Measurements from ENCODE around the gene MTFR1L. TPM values are rescaled to one million over a fixed set of nuclear protein-coding genes. Genes with fewer than 3 reads are reported as not detected.
A peak's percentile ranks its signal among the peaks of the same experiment; 100 is the strongest.

MTFR1L gene
- total RNA-seq, 5 donors from 2014 or later (not counting 1 experiment from before 2014, with no cell fraction given) = 39.6 to 48.1 (median 41.6) TPM

DNA sequence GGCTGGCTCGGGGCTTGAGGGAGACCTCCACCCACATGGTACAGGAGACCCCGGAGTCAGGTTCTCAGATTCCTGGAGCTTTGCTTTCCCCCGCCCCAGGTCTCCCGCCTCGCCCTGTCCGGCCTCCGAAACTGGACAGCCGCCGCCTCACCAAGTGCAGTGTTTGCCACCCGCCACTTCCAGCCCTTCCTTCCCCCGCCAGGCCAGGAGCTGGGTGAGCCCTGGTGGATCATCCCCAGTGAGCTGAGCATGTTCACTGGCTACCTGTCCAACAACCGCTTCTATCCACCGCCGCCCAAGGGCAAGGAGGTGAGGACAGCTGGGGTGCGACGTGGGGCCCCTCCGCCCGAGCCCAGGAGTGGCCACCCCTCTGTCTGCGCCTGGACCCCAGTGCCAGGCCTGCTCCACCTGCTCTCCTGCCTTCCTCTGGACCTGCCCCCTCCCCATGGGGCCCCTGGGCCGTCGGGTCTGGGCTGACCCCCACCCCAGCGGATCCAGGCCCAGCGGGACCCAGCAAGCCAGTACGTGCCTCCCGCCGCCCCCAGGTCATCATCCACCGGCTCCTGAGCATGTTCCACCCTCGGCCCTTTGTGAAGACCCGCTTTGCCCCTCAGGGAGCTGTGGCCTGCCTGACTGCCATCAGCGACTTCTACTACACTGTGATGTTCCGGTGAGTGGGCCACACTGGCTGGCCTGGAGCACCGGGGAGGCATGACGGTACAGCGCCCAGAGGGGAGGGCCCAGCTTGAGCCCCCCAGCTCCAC lies 11.1 kb upstream of the MTFR1L start:
- peaks cover 18% of the 10 kb centered on the region for H3K36me3 Mint-ChIP-seq
- H3K4me1 Mint-ChIP-seq = peaks cover 10 to 18% (median 16%) of the 10 kb centered on the region in 3 donors
- 97% methylated on average over 31 of the region's 34 CpGs for WGBS (ENCODE audit: insufficient coverage)
- H3K4me3 Mint-ChIP-seq = no peak overlapping the region
- ATAC-seq (replicated peaks in 1 of 4) (no peak), DNase-seq (no peak)
- ChIA-PET CTCF (no interaction called here), POLR2A (no interaction called here)
- Histone ChIP-seq H3K36me3 (ENCODE audit: control insufficient read depth in 2 of 2, extremely low read depth in 1 of 2, insufficient read depth in 1 of 2, low read length in 1 of 2) (peaks cover 26 to 44% of the 10 kb centered on the region in 2 donors), H3K9me3 (no peaks in the 10 kb centered on the region), H3K4me1 (ENCODE audit: control insufficient read depth in 1 of 2, extremely low read depth in 1 of 2, insufficient read depth in 2 of 2, low read length in 2 of 2) (peaks cover 0 to 12% of the 10 kb centered on the region in 2 experiments), H3K27me3 (replicated peaks in 1 of 2; ENCODE audit: control insufficient read depth in 2 of 2, extremely low read depth in 1 of 2, insufficient read depth in 2 of 2, low read length in 1 of 2) (no peaks in the 10 kb centered on the region), H3K27ac (ENCODE audit: low read length) (no peak overlapping the region), H3K4me3 (ENCODE audit: control insufficient read depth in 1 of 2, extremely low read depth in 1 of 2, low read length in 1 of 2) (no peak overlapping the region)
- H3K9me3 Mint-ChIP-seq = no peaks in the 10 kb centered on the region
- no peak overlapping the region for H3K27ac Mint-ChIP-seq
- no peaks in the 10 kb centered on the region for H3K27me3 Mint-ChIP-seq

DNA sequence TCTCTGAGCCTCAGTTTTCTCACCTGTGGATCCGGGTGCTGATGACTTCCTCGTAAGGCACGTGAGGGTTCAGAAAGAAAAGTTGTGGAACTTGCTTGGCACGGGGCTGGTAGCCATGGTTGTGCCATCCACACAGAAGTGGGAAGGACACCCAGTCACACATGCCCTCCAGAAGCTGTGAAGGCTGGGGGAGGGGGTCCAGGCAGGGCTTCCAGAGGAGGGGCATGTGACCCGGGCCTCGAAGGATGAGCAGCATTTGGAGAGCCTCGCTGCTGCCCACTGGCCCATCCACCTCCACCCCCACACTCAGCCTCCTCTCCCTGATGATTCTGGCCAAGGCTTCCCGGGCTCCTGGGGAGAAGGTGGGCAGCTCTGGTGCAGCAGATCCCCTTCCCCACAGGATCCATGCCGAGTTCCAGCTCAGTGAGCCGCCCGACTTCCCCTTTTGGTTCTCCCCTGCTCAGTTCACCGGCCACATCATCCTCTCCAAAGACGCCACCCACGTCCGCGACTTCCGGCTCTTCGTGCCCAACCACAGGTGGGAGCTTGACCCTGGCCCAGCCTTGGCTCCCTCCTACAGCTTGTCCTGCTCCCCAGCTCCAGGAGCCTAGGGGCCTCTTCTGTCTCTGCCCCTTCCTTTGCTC lies 10.3 kb upstream of the MTFR1L start:
- DNase-seq = no peak
- CTCF ChIA-PET = interaction anchor here (0.6 to 1.7 kb wide), 5 partner anchors 191 to 305 kb away, joined by 3 to 9 read pairs (median 5); no protein-coding TSS in a partner anchor
- Histone ChIP-seq H3K4me1 (ENCODE audit: control insufficient read depth in 1 of 2, extremely low read depth in 1 of 2, insufficient read depth in 2 of 2, low read length in 2 of 2) (peaks cover 0 to 8% of the 10 kb centered on the region in 2 experiments), H3K27ac (ENCODE audit: low read length) (no peak overlapping the region), H3K27me3 (replicated peaks in 1 of 2; ENCODE audit: control insufficient read depth in 2 of 2, extremely low read depth in 1 of 2, insufficient read depth in 2 of 2, low read length in 1 of 2) (no peaks in the 10 kb centered on the region), H3K36me3 (ENCODE audit: control insufficient read depth in 2 of 2, extremely low read depth in 1 of 2, insufficient read depth in 1 of 2, low read length in 1 of 2) (peaks cover 32 to 45% of the 10 kb centered on the region in 2 donors), H3K4me3 (ENCODE audit: control insufficient read depth in 1 of 2, extremely low read depth in 1 of 2, low read length in 1 of 2) (no peak overlapping the region), H3K9me3 (no peaks in the 10 kb centered on the region)
- POLR2A ChIA-PET = no interaction called here
- H3K36me3 Mint-ChIP-seq = peaks cover 18% of the 10 kb centered on the region
- H3K27ac Mint-ChIP-seq = peak overlapping the region in 1 of 2 donors; percentile 34
- H3K9me3 Mint-ChIP-seq = no peaks in the 10 kb centered on the region
- H3K4me1 Mint-ChIP-seq = peaks cover 10 to 15% (median 11%) of the 10 kb centered on the region in 3 donors
- 80% methylated on average over 13 of the region's 18 CpGs for WGBS (ENCODE audit: insufficient coverage)
- no peaks in the 10 kb centered on the region for H3K27me3 Mint-ChIP-seq
- no peak overlapping the region for H3K4me3 Mint-ChIP-seq
- ATAC-seq (replicated peaks in 1 of 4) = no peak

DNA sequence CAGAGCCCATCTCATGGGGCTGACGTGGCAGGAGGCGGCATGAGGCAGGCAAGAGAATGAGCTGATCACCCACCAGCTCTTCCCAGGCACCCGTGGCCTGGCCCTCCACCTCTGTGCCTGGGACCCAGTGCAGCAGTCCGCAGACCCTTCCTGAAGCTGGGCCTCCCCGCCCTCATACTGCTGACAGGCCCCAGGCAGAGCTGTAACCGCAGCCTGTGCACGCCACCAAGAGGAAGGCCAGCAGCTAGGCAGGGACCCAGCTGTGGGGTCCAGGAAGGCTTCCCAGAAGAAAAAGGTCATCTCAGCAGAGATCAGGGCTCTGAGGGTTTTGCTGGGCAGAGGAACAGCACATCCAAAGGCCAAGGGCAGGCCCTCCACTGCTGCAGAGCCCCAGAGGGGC lies 9.8 kb upstream of the MTFR1L start:
- Histone ChIP-seq H3K36me3 (ENCODE audit: control insufficient read depth in 2 of 2, extremely low read depth in 1 of 2, insufficient read depth in 1 of 2, low read length in 1 of 2) (peaks cover 35 to 45% of the 10 kb centered on the region in 2 donors), H3K9me3 (no peaks in the 10 kb centered on the region), H3K4me1 (ENCODE audit: control insufficient read depth in 1 of 2, extremely low read depth in 1 of 2, insufficient read depth in 2 of 2, low read length in 2 of 2) (peaks cover 0 to 8% of the 10 kb centered on the region in 2 experiments), H3K27ac (ENCODE audit: low read length) (no peak overlapping the region), H3K27me3 (replicated peaks in 1 of 2; ENCODE audit: control insufficient read depth in 2 of 2, extremely low read depth in 1 of 2, insufficient read depth in 2 of 2, low read length in 1 of 2) (no peaks in the 10 kb centered on the region), H3K4me3 (ENCODE audit: control insufficient read depth in 1 of 2, extremely low read depth in 1 of 2, low read length in 1 of 2) (no peak overlapping the region)
- H3K9me3 Mint-ChIP-seq = no peaks in the 10 kb centered on the region
- CTCF ChIA-PET = interaction anchor here (0.6 to 1.7 kb wide), 5 partner anchors 191 to 306 kb away, joined by 3 to 9 read pairs (median 5); no protein-coding TSS in a partner anchor
- H3K36me3 Mint-ChIP-seq = peaks cover 21% of the 10 kb centered on the region
- peaks cover 10 to 11% (median 11%) of the 10 kb centered on the region in 3 donors for H3K4me1 Mint-ChIP-seq
- 90% methylated on average over 7 of the region's 7 CpGs for WGBS (ENCODE audit: insufficient coverage)
- no peak overlapping the region for H3K27ac Mint-ChIP-seq
- ATAC-seq (replicated peaks in 1 of 4) (no peak), DNase-seq (no peak)
- H3K4me3 Mint-ChIP-seq = no peak overlapping the region
- POLR2A ChIA-PET = no interaction called here
- no peaks in the 10 kb centered on the region for H3K27me3 Mint-ChIP-seq

DNA sequence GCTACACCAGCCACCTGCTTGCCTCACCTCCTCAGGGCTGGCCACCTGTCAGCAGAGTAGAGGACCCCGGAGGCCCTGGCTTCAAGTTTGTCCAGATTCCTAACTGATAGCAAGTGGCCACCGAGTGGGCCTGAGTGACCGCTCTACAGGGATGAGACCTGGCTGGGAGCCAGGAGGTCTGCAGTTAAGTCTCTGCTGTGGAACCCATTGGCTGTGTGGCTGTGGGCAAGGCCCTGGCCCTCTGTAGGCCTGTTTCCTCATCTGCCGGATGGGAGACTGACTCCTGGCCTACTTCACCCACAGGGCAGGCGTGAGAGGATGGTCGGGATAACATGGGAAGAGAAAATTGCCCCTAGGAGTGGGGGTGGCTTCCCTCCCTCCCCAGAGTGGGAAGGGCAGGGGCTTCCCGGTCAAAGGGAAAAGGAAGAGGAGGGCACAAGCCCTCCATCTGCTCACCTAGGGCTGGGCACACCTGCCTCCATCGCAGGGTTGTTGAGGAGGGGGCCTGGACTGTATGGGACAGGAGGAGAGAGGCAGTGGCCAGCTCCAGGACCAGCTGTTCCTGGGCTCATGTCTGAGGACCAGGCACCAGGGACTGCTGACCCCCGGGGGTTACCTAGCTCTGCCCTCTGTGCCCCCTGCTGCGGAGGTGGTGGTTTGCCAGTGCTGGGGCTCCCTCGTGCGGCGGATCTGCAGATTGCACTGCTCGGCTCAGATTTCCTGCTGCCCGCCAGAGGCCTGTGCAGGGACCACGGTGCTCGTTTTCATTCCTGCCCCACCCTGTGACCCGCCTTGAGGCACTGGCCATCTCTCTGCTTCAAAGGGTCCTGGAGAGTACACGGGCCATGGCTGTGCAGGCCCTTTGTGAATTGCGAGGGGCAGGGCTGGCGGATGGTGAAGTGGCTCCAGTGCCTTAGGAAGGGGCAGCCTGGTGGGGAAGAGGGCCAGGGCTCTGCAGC lies 9.1 kb upstream of the MTFR1L start:
- no peak overlapping the region for H3K4me3 ChIP-seq (ENCODE audit: control insufficient read depth in 1 of 2, extremely low read depth in 1 of 2, low read length in 1 of 2)
- H3K4me1 Mint-ChIP-seq = peaks cover 10 to 11% (median 11%) of the 10 kb centered on the region in 3 donors
- no peaks in the 10 kb centered on the region for H3K9me3 Mint-ChIP-seq
- ChIA-PET CTCF (interaction anchor here (0.8 to 1.7 kb wide), 4 partner anchors 192 to 306 kb away, joined by 3 to 9 read pairs (median 6); no protein-coding TSS in a partner anchor), POLR2A (no interaction called here)
- H3K4me3 Mint-ChIP-seq = no peak overlapping the region
- H3K27ac ChIP-seq (ENCODE audit: low read length) = no peak overlapping the region
- ATAC-seq (replicated peaks in 1 of 4) (peak; percentile 82 to 90 (median 86)), DNase-seq (peak; percentile 42 to 87 (median 73))
- H3K27ac Mint-ChIP-seq = peak overlapping the region in 1 of 2 donors; percentile 39
- no peaks in the 10 kb centered on the region for H3K9me3 ChIP-seq
- peaks cover 21% of the 10 kb centered on the region for H3K36me3 Mint-ChIP-seq
- H3K4me1 ChIP-seq (ENCODE audit: control insufficient read depth in 1 of 2, extremely low read depth in 1 of 2, insufficient read depth in 2 of 2, low read length in 2 of 2) = peaks cover 0 to 8% of the 10 kb centered on the region in 2 experiments
- WGBS (ENCODE audit: insufficient coverage) = 31% methylated on average over 17 of the region's 21 CpGs
- H3K36me3 ChIP-seq (ENCODE audit: control insufficient read depth in 2 of 2, extremely low read depth in 1 of 2, insufficient read depth in 1 of 2, low read length in 1 of 2) = peaks cover 34 to 39% of the 10 kb centered on the region in 2 donors
- H3K27me3 ChIP-seq (replicated peaks in 1 of 2; ENCODE audit: control insufficient read depth in 2 of 2, extremely low read depth in 1 of 2, insufficient read depth in 2 of 2, low read length in 1 of 2) = no peaks in the 10 kb centered on the region
- H3K27me3 Mint-ChIP-seq = no peaks in the 10 kb centered on the region

DNA sequence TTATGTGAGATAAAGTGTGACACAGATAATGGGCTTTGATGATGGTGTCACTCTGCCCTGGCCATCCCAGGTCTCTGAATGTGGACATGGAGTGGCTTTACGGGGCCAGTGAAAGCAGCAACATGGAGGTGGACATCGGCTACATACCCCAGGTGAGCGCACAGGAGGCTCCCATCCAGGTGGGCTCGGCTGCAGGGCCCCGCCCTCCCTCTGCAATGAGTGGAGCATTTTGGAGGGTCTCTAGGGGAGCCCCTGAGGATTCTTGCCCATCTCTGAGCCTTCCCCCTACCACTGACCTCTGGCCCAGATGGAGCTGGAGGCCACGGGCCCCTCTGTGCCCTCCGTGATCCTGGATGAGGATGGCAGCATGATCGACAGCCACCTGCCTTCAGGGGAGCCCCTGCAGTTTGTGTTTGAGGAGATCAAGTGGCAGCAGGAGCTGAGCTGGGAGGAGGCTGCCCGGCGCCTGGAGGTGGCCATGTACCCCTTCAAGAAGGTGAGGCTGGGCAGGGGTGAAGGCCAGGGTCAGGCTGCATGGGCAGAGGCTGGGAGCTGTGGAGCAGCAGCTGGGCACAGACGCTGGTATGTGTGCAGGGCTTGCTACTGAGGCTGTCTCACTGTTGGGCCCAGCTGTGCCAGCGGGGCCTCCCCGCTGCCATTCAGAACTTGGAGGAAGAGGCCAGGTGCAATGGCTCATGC lies 8.2 kb upstream of the MTFR1L start:
- Mint-ChIP-seq H3K27me3 (no peaks in the 10 kb centered on the region), H3K4me1 (peaks cover 8 to 10% (median 9%) of the 10 kb centered on the region in 3 donors), H3K27ac (no peak overlapping the region), H3K9me3 (no peaks in the 10 kb centered on the region), H3K4me3 (no peak overlapping the region), H3K36me3 (peaks cover 12% of the 10 kb centered on the region)
- DNase-seq (no peak), ATAC-seq (replicated peaks in 1 of 4) (no peak)
- Histone ChIP-seq H3K27me3 (replicated peaks in 1 of 2; ENCODE audit: control insufficient read depth in 2 of 2, extremely low read depth in 1 of 2, insufficient read depth in 2 of 2, low read length in 1 of 2) (no peaks in the 10 kb centered on the region), H3K4me3 (ENCODE audit: control insufficient read depth in 1 of 2, extremely low read depth in 1 of 2, low read length in 1 of 2) (no peak overlapping the region), H3K36me3 (ENCODE audit: control insufficient read depth in 2 of 2, extremely low read depth in 1 of 2, insufficient read depth in 1 of 2, low read length in 1 of 2) (peaks cover 31 to 34% of the 10 kb centered on the region in 2 donors), H3K27ac (ENCODE audit: low read length) (no peak overlapping the region), H3K9me3 (no peaks in the 10 kb centered on the region), H3K4me1 (ENCODE audit: control insufficient read depth in 1 of 2, extremely low read depth in 1 of 2, insufficient read depth in 2 of 2, low read length in 2 of 2) (peaks cover 0 to 12% of the 10 kb centered on the region in 2 experiments)
- POLR2A ChIA-PET = interaction anchor here in 1 of 2 donors (0.5 kb wide), 1 partner anchor 229 kb away, joined by 11 read pairs; no protein-coding TSS in a partner anchor
- WGBS (ENCODE audit: insufficient coverage) = 90% methylated on average over 10 of the region's 13 CpGs
- CTCF ChIA-PET = interaction anchor here in 1 of 2 donors (0.6 to 0.9 kb wide), 2 partner anchors 9 to 21 kb away, joined by 3 read pairs; no protein-coding TSS in a partner anchor

All from T-cell (primary cell).